Measurements from ENCODE around the gene TUBA8. TPM values are rescaled to one million over a fixed set of nuclear protein-coding genes. Genes with fewer than 3 reads are reported as not detected.

The TUBA8 gene
- total RNA-seq, 1 experiment from 2014 or later, result 1.9 TPM

GRCh38 chr22:18095101-18095805 lies 15.4 kb upstream of the TUBA8 start:
- Histone ChIP-seq H3K4me3 (ENCODE audit: low read length) (no peak overlapping the region), H3K9ac (ENCODE audit: low read length) (no peak overlapping the region), H3F3A (ENCODE audit: low read length, unreplicated experiment) (no peaks in the 10 kb centered on the region), H3K27me3 (ENCODE audit: low read length) (no peaks in the 10 kb centered on the region), H3K9me3 (ENCODE audit: low read length) (no peaks in the 10 kb centered on the region), H3K4me2 (ENCODE audit: low read length) (no peak overlapping the region), H3K36me3 (ENCODE audit: low read depth, low read length) (no peaks in the 10 kb centered on the region; the same call in 1 of the 2 replicates), H3K79me2 (ENCODE audit: low read length) (no peaks in the 10 kb centered on the region), H3K27ac (ENCODE audit: low read length) (no peak overlapping the region), H3K9me2 (replicated peaks; ENCODE audit: low read length) (no peaks in the 10 kb centered on the region), H2AFZ (ENCODE audit: low read length) (no peak overlapping the region), H4K20me1 (ENCODE audit: low read length) (no peaks in the 10 kb centered on the region), H3K4me1 (ENCODE audit: insufficient read depth, low read length) (0 out of 2 replicates have a peak, but pooled peaks cover 6% of the 10 kb centered on the region)
- TF ChIP-seq EZH2phosphoT487 (IDR thresholded peaks at IDR 0.05; ENCODE audit: borderline replicate concordance, low read length), result no peak
- no peak for TF ChIP-seq EZH2 (IDR thresholded peaks at IDR 0.05; ENCODE audit: low read length, unreplicated experiment)
- no peak for TF ChIP-seq CTCF (conservative IDR thresholded peaks at IDR 0.05; ENCODE audit: low read depth, low read length)
- DNase-seq (peak; percentile 38), ATAC-seq (peak; percentile 42; the same call in 1 of the 2 replicates)
- BruUV-seq (replicated peaks), result no TSS peak
- ChIA-PET POLR2A (ENCODE audit: unreplicated experiment) (interaction anchor here (0.5 kb wide), 1 partner anchor 55 kb away, joined by 11 read pairs; the partner anchor contains the start of gene USP18), CTCF (no interaction called here)
- intact Hi-C loops (cut with micrococcal nuclease), result loop anchor here (2.0 kb wide), 1 partner anchor 48 kb away; no protein-coding TSS in a partner anchor

- TF ChIP-seq EZH2 (IDR thresholded peaks at IDR 0.05; ENCODE audit: low read length, unreplicated experiment) (no peak), CTCF (conservative IDR thresholded peaks at IDR 0.05; ENCODE audit: low read depth, low read length) (no peak), EZH2phosphoT487 (IDR thresholded peaks at IDR 0.05; ENCODE audit: borderline replicate concordance, low read length) (no peak)
- CTCF ChIA-PET, result no interaction called here
- no peak for DNase-seq
These were observed 13.8 kb upstream of the TUBA8 start for GRCh38 chr22:18096823-18097222.

GRCh38 chr22:18100781-18101180 lies 9.8 kb upstream of the TUBA8 start:
- H3K27ac ChIP-seq (ENCODE audit: low read length), result no peak overlapping the region
- no TSS peak for BruUV-seq (replicated peaks)
- H2AFZ ChIP-seq (ENCODE audit: low read length), result no peak overlapping the region
- H3K9ac ChIP-seq (ENCODE audit: low read length), result no peak overlapping the region
- H3K79me2 ChIP-seq (ENCODE audit: low read length), result no peaks in the 10 kb centered on the region
- TF ChIP-seq EZH2 (IDR thresholded peaks at IDR 0.05; ENCODE audit: low read length, unreplicated experiment) (no peak), CTCF (conservative IDR thresholded peaks at IDR 0.05; ENCODE audit: low read depth, low read length) (no peak), EZH2phosphoT487 (IDR thresholded peaks at IDR 0.05; ENCODE audit: borderline replicate concordance, low read length) (no peak)
- H3K36me3 ChIP-seq (ENCODE audit: low read depth, low read length), result no peaks in the 10 kb centered on the region; the same call in 1 of the 2 replicates
- H3K4me1 ChIP-seq (ENCODE audit: insufficient read depth, low read length), result no peaks in the 10 kb centered on the region
- ChIA-PET POLR2A (ENCODE audit: unreplicated experiment) (no interaction called here), CTCF (no interaction called here)
- no peak overlapping the region for H3K4me2 ChIP-seq (ENCODE audit: low read length)
- DNase-seq (no peak), ATAC-seq (no peak)
- no peaks in the 10 kb centered on the region for H3K27me3 ChIP-seq (ENCODE audit: low read length)
- no peaks in the 10 kb centered on the region for H3K9me3 ChIP-seq (ENCODE audit: low read length)
- H3K9me2 ChIP-seq (replicated peaks; ENCODE audit: low read length), result no peaks in the 10 kb centered on the region
- no peak overlapping the region for H3K4me3 ChIP-seq (ENCODE audit: low read length)
- no peaks in the 10 kb centered on the region for H3F3A ChIP-seq (ENCODE audit: low read length, unreplicated experiment)
- intact Hi-C loops (cut with micrococcal nuclease), result no loop called here
- H4K20me1 ChIP-seq (ENCODE audit: low read length), result no peaks in the 10 kb centered on the region

More at GRCh38 chr22:18096823-18097222, 13.8 kb upstream of the TUBA8 start:
- Histone ChIP-seq H3K9ac (ENCODE audit: low read length) (no peak overlapping the region), H3K4me3 (ENCODE audit: low read length) (no peak overlapping the region), H3K4me2 (ENCODE audit: low read length) (no peak overlapping the region), H3K4me1 (ENCODE audit: insufficient read depth, low read length) (0 out of 2 replicates have a peak, but pooled peaks cover 6% of the 10 kb centered on the region), H3K27ac (ENCODE audit: low read length) (no peak overlapping the region), H2AFZ (ENCODE audit: low read length) (no peak overlapping the region), H3K79me2 (ENCODE audit: low read length) (no peaks in the 10 kb centered on the region), H3K36me3 (ENCODE audit: low read depth, low read length) (no peaks in the 10 kb centered on the region; the same call in 1 of the 2 replicates), H3K9me3 (ENCODE audit: low read length) (no peaks in the 10 kb centered on the region), H3K27me3 (ENCODE audit: low read length) (no peaks in the 10 kb centered on the region), H3F3A (ENCODE audit: low read length, unreplicated experiment) (no peaks in the 10 kb centered on the region), H4K20me1 (ENCODE audit: low read length) (no peaks in the 10 kb centered on the region), H3K9me2 (replicated peaks; ENCODE audit: low read length) (no peaks in the 10 kb centered on the region)
- intact Hi-C loops (cut with micrococcal nuclease), result no loop called here
- ATAC-seq, result no peak
- BruUV-seq (replicated peaks), result no TSS peak
- POLR2A ChIA-PET (ENCODE audit: unreplicated experiment), result no interaction called here
